Stimulated activated CD8-positive, alpha-beta memory T cell treated with anti-CD3 and anti-CD28 coated beads, Interleukin-12 subunit alpha, Interleukin-12 subunit beta, amount 100 ng/mL, for 24 hours (primary cell): ENCODE results near the gene NFATC1.
"Not testable (repeated sequence)": the region's sequence is repeated elsewhere in the genome, so short reads cannot be mapped to it uniquely, and the experiment has no call there.

Experiments used
- DNase-seq: peaks from one replicate; pipeline ENCODE4 v3.0.0-alpha.2; 2020; ENCODE audit errors: extremely low read depth

NFATC1 gene

DNA sequence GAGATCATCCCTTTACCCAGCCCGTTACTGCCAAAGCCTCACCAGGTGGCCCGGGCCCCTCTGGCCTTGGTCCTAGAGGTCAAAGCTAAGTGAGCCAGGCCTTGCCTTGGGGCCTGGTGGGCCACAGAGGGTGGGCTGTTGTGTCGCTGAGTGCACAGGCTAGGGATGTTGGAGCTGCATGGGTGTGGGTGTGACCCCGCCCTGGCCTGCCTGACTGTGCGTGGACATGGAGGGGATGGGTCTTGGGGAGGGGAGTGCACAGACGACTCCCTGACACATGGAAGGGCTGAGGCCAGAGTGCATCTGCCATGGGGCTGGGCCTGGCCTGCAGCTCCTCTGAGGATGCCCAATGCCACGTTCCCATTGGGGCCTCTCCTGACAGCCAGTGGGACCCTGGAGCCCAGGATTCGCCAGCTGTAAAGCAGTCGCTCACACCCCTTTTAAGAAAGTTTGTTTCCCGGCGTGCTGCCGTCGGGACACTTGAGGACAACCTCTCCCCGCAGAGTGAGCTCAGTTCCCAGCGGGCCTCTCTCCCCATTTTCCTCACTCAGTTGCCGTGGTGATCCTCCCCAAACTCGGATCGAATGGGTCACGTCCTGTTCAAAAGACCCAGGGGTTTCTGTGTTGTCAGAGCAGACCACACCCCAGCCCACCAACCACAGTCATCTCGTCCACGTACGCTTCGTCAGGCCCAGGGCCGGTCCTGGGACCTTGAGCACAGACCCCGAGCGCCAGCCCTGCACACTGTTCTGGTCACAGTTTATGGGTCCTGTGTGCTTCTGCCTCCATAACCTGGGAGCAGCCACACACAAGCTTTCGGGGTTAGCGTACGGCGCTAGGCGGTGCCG lies 93.5 kb downstream of the NFATC1 start:
- no peak for DNase-seq

- no peak for DNase-seq
Measured at GRCh38 chr18:79489899-79490625, 94.3 kb downstream of the NFATC1 start.

GRCh38 chr18:79490626-79491041 lies 94.9 kb downstream of the NFATC1 start:
- DNase-seq: no peak

DNA sequence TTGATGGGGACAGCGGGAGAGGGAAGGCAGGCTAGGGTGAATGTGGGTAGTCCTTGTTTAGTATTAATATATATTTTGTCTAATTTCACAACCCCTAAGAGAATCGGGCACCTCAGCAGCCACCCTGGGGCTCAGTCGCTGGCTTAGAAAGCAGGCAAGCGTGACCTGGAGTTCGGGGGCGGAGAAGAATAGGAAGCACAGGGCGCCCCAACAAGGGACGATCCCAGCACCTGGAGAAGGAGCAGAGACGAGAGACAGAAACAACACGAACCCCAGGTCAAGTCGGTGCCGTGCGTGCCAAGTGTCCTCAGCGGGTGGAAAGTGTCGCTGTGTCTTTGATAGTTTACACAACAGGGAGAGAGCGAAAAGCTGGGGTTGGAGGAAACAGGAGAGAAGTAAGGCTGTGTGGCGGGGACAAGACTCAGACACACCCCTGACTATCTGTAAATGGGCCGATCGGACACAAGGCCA lies 95.4 kb downstream of the NFATC1 start:
- DNase-seq: no peak

DNA sequence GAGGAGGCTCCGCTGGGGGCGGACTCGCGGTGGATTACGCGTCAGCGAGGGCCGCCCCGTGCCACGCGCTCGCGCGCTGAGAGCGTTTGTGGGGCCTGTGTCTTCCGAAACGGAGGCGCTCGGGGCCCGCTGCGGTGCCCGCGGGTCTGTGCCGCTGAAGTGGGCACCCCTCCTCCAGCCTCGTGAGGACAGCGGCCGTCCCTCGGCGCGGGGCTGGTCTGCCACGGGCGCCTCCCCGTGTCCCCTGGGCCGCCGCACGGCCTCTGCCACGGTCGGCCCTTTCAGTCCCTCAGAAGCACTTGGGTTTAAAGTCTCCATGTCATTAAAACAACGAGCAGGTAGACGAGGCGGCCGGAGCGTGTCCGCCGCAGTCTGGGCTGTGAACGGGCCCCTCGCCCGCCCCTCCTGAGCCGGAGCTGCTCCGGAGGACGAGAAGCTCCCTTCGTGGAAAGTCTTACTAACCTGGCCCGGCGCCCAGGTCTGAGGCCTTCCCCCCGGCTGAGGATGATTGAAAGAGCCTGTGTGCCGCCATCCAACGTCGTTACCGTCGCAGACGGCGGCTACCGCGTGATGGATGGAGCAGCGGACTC lies 97.6 kb downstream of the NFATC1 start:
- DNase-seq: no peak

DNA sequence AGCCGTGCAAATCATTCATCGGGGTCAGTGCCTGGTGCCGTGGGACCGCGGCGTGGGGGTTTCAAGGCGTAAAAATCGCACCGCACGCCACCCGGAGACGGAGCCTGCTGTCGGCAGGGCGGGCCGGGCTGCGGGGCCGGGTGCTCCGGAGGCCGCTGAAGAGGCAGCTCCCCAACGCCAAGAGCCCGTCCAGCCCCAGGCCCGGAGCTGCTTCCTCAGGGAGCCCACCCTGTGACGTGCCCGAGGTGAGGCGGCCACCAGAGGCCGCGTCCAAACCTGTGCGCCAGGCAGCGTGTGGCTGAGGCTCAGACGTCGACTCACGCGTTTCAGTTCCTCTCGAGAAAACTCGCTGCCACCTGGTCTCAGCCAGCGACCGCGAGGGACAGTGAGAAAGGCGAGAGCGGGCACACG lies 98.1 kb downstream of the NFATC1 start:
- DNase-seq: no peak

GRCh38 chr18:79494936-79495335 lies 99.2 kb downstream of the NFATC1 start:
- no peak for DNase-seq

DNA sequence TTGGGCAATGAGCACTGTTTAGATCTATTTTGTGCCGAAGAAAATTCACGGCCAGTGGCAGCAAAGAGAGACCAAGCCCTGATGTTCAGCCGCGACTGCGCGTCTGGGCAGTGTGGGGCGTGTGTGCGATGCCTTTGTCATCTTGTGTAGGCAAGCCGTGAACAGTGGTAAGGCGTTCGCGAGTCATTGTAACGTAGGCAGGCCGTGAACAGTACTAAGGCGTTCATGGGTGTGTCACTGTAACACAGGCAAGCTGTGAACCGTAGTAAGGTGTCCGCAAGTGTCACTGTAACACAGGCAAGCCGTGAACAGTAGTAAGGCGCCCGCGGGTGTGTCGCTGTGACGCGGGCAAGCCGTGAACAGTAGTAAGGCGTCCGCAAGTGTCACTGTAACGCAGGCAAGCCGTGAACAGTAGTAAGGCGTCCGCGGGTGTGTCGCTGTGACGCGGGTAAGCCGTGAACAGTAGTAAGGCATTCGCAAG lies 99.9 kb downstream of the NFATC1 start:
- DNase-seq: no peak

DNA sequence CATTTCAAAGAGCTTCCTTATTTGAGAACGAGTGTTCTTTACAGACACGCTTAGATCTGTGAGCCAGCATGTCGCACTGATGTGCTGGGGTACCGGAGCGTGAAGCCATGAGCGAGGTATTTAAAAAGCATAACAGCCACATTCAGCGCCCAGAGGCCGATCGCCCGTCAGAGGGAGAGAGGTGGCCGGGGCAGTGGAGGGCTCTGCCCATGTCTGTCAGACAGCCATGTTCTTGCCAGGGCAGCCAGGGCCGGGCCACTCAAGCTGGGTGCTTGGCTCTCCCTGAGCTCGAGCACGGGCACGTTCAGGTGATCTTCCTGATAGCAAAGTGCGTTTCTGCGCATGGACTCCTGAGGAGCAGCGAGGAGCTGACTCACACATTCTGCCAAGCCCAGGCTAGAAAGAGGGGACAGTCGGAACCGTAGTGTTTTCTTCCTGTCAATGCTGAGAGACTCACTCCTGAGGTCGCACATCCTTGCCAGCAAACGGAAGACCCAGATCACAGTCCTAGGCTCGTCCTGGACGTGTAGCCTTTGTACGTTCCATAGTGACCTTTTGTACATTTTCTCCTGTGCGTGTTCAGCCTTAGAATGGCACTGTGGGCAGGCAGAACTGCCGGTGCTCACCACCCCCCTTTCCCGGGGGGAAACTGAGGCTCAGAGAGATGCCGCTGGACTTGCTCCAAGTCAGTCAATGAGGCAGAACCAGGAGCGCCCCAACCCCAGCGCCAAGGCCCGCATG lies 100.7 kb downstream of the NFATC1 start:
- no peak for DNase-seq

DNA sequence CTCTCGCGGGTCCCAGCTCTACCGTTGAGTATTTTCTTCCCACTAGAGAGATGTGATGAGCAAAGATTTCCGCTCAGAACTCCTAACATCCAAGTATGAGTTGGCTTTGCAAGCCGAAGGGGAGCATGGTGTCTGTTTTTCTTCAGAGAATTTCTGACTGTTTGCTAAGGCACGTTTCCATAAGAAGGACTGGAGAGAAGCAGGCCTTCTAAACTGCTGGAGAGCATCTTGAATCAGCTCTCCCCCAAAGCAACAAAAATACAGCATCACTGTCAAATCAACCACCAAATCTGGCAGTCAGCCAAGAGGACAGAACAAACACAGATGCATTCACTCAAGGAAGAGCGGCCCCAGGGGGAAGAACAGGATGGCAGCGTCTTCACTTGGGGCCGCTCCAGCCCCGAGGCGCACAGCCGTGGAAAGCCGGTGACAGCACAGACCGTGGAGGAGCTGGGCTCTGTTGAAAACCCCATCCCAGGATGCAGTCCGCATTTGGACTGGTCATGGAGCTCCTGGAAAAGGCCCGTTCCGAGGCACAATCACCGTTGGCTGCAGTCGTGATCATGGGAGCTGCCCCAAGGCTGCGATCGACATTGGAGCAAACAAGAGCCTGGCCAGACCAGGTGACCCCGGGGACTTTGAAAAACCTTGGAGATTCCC lies 101.4 kb downstream of the NFATC1 start:
- no peak for DNase-seq

DNA sequence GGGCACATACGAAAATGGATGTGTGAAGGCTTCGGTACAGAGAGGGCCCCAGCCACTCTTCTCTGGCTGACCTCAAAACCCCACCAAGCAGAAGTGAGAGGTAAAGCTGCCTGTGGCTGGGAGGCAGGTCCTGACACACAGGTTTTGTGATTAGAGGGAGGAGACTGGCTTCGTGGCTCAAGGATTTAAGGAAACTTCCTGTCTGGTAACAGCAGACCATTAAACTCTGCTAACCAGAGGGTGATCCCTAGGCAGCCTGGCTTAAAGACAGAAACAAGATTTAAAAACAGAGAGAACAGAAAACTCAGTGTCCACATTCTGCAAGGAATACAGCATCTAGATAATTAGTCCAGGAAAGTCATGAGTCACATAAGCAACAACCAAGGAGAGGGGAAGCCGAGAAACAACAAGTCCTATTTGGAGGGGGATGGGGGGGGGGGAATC lies 101.9 kb downstream of the NFATC1 start:
- DNase-seq: no peak

DNA sequence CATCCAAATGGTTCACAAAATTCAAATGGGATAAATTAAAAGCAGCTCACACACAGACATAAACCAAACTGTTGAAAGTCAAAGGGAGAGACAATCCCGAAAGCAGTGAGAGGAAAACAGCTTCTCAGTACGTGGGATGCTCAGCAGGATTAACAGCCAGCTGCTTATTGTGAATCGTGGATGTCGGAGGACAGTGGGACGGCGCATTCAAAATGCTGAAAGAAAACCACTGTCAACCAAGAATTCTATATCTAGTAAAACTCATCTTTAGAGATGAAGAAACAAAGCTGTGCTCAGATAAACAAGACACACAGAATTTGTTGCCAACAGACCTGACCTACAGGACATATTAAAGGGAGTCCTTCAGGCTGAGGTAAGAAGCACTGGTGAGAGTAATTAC lies 102.9 kb downstream of the NFATC1 start:
- DNase-seq: no peak

DNA sequence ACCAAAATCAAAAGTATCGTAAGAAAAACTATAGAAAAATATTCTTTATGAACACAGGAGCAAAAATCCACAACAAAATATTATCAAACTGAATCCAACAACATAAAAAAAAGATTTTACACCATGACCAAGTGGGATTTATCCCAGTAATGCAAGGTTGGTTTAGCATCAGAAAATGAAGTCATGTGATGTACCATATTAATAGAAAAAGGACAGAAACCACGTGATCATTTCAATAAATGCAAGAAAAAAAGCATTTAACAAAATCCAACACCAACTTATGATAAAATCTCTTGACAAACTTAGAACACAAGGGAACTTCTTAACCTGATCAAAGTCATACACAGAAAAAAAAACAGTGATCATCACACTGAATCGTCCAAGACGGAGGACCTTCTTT lies 105.3 kb downstream of the NFATC1 start:
- no peak for DNase-seq

- no peak for DNase-seq
Measured at GRCh38 chr18:79502782-79503181, 107.1 kb downstream of the NFATC1 start.

GRCh38 chr18:79503406-79503805 lies 107.7 kb downstream of the NFATC1 start:
- no peak for DNase-seq

DNA sequence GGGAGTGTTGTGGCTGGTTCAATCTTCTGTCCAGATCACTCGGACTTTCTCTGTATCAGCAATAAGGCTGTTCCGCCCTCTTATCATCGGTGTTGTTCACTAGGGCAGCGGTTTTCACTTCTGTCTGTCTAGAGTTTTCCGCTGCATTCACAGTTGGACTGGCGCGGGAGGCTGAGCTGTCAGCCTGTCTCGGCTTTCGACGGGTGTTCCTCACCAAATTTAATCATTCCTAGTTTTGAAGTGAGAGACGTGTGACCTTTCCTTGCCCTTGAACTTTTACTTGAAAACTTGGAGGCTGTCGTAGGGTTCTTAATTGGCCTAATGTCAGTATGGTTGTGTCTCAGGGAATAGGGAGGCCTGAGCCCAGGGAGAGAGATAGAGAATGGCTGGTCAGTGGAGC lies 108.3 kb downstream of the NFATC1 start:
- no peak for DNase-seq

DNA sequence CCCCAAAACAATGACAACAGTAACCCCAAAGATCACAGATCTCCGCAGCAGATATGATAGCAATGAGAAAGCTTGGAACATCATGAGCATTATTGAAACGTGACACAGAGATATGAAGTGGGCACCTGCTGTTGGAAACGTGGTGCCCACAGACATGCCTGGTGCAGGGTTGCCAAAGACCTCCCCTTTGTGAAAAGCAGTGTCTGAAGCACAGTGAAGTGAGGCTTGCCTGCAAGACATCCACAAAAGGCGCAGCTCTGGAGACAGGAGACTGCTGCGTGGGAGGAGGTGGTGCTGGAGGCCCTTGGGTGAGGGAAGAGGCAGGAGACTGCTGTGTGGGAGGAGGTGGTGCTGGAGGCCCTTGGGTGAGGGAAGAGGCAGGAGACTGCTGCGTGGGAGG lies 108.8 kb downstream of the NFATC1 start:
- DNase-seq: not testable (repeated sequence)

DNA sequence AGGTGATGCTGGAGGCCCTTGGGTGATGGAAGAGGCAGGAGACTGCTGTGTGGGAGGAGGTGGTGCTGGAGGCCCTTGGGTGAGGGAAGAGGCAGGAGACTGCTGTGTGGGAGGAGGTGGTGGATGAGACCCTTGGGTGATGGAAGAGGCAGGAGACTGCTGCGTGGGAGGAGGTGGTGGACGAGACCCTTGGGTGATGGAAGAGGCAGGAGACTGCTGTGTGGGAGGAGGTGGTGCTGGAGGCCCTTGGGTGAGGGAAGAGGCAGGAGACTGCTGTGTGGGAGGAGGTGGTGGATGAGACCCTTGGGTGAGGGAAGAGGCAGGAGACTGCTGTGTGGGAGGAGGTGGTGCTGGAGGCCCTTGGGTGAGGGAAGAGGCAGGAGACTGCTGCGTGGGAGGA lies 109.7 kb downstream of the NFATC1 start:
- DNase-seq: not testable (repeated sequence)

DNA sequence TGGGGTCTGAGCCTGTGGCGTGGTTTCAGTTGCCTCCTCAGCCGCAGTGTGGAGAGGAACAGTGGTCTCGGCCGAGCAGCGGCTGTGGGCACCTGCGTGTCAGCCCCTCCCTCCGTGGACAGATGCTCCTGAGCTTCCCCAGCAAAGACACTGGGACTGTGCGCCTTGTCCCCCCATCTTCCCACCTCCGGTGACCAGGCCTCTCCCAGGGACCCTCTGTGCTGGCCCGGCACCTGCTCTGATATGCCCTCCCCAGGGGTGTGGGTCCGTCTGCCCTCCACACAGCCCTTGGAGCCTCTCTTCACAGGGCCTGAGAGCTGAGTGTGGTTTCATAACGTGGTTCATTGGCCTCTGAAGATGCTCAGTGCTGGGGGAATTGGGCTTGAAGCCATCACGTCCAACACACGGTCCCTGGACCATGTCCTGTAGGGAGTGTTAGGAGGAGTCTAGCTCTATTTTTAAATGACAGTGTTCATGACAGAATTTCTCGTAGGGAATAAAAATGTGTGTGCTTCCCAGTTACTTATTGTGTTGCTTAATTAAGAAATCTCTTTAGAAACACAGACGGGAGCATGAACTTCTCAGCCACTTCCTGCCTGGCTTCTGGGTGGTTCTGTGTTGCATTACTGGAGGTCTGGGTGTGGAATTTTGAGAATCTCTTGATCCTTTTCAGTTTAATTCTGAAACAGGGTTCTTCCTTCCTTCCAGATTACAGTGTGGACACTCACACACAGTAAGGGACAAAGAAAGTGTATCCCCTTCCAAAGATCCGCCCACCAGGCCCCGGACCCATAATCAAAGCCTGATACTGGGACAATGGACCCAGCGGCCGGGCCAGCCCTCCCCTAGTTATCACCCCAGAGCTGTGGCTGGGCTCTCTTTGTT lies 110.7 kb downstream of the NFATC1 start:
- no peak for DNase-seq

DNA sequence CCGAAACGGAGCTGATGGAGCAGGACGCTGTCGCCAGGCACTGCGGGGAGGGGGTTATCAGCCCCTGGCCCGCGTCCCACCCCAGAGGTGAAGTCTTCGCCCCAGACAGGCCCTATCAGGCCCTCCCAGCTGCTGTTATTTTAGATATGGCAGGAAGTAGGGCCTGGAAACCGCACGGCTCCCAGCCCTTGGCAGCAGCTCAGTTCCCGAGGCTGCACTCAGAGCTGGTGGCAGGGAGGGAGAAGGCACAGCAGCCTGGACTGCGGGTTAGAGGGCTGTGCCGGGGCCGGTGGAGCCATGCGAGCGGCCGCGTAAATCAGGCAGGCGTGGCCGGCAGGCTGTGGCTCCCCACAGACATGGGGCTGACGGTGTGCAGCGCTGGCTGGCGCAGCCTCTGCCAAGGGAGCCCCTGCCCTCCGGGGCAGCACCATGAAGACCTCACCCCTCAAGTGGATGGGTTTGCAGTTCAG lies 111.4 kb downstream of the NFATC1 start:
- no peak for DNase-seq
